Pancreas (tissue), 10 donors: Measurements from ENCODE around the gene MACROD1. TPM values are rescaled to one million over a fixed set of nuclear protein-coding genes. Genes with fewer than 3 reads are reported as not detected.

Experiments
- ATAC-seq, 4 donors: fragments of 200-7000 bp; cut with Tn5 transposase; one replicate each; pipeline versions ENCODE4 v1.8.0 to v1.9.1; 2020; ENCODE audit warnings: mild to moderate bottlenecking in 4 of 4, moderate library complexity in 4 of 4
- DNase-seq, 6 donors: peaks; one replicate each; pipeline ENCODE4 v3.0.0-alpha.2; 2020
- FAIRE-seq: peaks from 2 replicates; lab custom pipeline; 2012; peaks lifted over from hg19 to GRCh38; lab: Jason Lieb, UNC
- H3K27ac ChIP-seq, 4 donors: fragments of 200-600 bp; sonication (generic); 1 replicate in 3 of 4; 2 replicates in 1 of 4; pipeline versions ENCODE4 v1.5.0 to v1.8.0; 2020
- H3K27me3 ChIP-seq, 4 donors: fragments of 200-600 bp; one replicate each; pipeline ENCODE4 v1.8.0; 2021
- H3K36me3 ChIP-seq, 3 donors: fragments of 200-600 bp; sonication (generic) in 1 of 3; one replicate each; pipeline versions ENCODE4 v1.5.0 to v1.8.0; 2020 to 2021
- H3K4me1 ChIP-seq, 3 donors: fragments of 200-600 bp; one replicate each; pipeline ENCODE4 v1.8.0; 2021
- H3K4me3 ChIP-seq, 4 donors: fragments of 200-600 bp; sonication (generic) in 2 of 4; one replicate each; pipeline versions ENCODE4 v1.5.0 to v1.8.0; 2020 to 2021
- H3K9me3 ChIP-seq, 4 donors: fragments of 200-600 bp; one replicate each; pipeline ENCODE4 v1.8.0; 2021
- WGBS, 2 donors: extraction: QIAGEN DNeasy Blood & Tissue Kit; methylation state at CpG; one replicate each; pipeline ENCODE4 v1.1.7; 2013; 5-methylcytosine and 5-hydroxymethylcytosine counted together
- intact Hi-C, 3 donors: fragments of 100-400 bp; cut with DNase I; formaldehyde crosslinking; loops; one replicate each; pipeline versions ENCODE4 v1.11.1 to v1.14.2; 2022
- polyA plus RNA-seq, 2 donors: library from polyadenylated mRNA; stranded (reverse); fragments of 200-250 nt; gene quantifications; one replicate each; pipeline ENCODE4 v1.2.3, GENCODE V29; 2013
- total RNA-seq, 6 donors: library from RNA; stranded (reverse); fragmentation: NEBNext Ultra II Directional in 4 of 6; extraction: Animal tissue kit (Norgen Biotek cat#: 25700) in 4 of 6; gene quantifications; one replicate each; pipeline versions ENCODE4 v1.2.1 to v1.2.4, GENCODE V29; 2021 to 2023
- TF ChIP-seq, protein P1 (sequence below), 4 donors: fragments of 200-600 bp; sonication (generic) in 3 of 4; IDR thresholded peaks; one replicate each; pipeline versions ENCODE4 v1.5.0 to v1.8.0; 2021; ENCODE audit warnings: antibody characterized with exemption in 4 of 4
- donor health status: healthy with polysubstance abuse.
- donor health status: DM: no; HTN: no; CAD: no; lungs with moderate emphysema.
- donor health status: DM: no; HTN: no; CAD: no.
- donor health status: control.
- donor health status: control.
- donor health status: Bipolar disorder and iron deficiency.
- donor health status: DM: yes; HTN: yes; CAD: no.
- donor health status: DM: no; HTN: no; CAD: no.
- donor health status: DM: no; HTN: no; CAD: no.
- donor health status: DM: yes; HTN: yes; CAD: no.

Gene MACROD1
- total and polyA plus RNA-seq, 8 donors: 26.0 to 126 (median 34.8) TPM

DNA sequence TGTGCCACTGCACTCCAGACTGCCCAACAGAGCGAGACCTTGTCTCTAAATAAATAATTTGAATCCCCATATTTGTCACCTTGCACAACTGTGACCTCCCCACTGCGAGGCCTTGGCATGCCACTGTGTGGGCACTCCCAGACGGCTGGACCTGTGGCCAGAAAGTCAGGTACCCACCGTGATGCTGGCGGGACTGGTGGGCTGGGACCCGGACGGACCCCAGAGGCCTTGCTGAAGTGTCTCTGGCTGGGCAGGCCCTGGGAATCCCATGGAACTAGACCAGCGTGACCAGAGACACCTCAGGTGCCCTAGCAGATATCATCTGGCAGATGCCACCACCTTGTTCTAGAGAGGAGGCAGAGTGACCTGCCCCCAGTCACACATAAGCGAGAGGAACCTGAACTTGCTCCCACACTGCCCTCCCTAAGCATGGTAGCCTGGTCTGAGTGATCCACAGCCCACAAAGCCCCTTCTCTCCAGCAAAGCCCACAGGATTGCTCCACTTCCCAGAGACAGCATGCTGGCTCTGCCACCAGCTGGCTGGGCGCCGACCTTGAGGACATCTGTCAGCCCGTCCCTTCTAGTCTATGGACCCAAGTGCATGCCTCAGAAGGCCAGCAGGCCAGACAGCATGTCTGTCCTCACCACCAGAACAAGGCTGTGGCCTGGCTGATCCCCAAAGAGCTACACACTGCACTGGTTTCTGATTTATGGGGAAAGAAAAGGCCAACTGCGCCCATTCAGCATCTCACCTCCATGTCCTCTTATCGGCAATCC, 9.5 kb downstream of the MACROD1 start:
- no peak for DNase-seq
- Histone ChIP-seq H3K4me1 (peaks cover 0 to 4% (median 0%) of the 10 kb centered on the region in 3 donors), H3K27ac (no peak overlapping the region), H3K4me3 (no peak overlapping the region), H3K36me3 (no peaks in the 10 kb centered on the region), H3K9me3 (no peaks in the 10 kb centered on the region), H3K27me3 (no peaks in the 10 kb centered on the region)
- TF ChIP-seq, protein P1, sequence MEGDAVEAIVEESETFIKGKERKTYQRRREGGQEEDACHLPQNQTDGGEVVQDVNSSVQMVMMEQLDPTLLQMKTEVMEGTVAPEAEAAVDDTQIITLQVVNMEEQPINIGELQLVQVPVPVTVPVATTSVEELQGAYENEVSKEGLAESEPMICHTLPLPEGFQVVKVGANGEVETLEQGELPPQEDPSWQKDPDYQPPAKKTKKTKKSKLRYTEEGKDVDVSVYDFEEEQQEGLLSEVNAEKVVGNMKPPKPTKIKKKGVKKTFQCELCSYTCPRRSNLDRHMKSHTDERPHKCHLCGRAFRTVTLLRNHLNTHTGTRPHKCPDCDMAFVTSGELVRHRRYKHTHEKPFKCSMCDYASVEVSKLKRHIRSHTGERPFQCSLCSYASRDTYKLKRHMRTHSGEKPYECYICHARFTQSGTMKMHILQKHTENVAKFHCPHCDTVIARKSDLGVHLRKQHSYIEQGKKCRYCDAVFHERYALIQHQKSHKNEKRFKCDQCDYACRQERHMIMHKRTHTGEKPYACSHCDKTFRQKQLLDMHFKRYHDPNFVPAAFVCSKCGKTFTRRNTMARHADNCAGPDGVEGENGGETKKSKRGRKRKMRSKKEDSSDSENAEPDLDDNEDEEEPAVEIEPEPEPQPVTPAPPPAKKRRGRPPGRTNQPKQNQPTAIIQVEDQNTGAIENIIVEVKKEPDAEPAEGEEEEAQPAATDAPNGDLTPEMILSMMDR (IDR thresholded peaks at IDR 0.05): no peak
- no peak for ATAC-seq
- intact Hi-C loops: loop anchor here in 1 of 3 donors (10.0 kb wide), 1 partner anchor 332 kb away; no protein-coding TSS in a partner anchor
- FAIRE-seq: no peak
- WGBS, 2 donors: 82 to 85% methylated on average over 14 of the region's 14 CpGs

DNA sequence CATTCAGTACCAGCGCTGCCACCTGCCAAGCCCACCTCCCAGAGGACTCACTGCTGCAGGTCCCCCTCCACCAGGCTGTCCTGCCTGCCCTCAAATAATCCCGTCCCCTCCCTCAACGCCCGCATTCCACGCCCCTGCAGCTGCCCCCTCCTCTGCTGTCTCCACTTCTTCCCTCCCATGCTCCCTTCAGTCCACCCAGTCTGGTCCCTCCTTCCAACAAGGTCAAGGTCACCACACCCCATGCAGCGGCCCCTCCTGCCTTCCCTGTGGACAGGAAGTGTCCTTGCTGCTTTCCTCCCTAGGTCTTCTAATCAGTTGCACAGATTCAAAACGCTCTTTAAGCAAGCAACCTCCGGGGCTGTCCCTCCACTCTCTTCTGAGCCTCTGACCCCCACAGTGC, 12.1 kb downstream of the MACROD1 start:
- Histone ChIP-seq H3K36me3 (no peaks in the 10 kb centered on the region), H3K4me3 (no peak overlapping the region), H3K27me3 (no peaks in the 10 kb centered on the region), H3K27ac (no peak overlapping the region), H3K4me1 (peaks cover 8 to 19% (median 14%) of the 10 kb centered on the region in 3 donors), H3K9me3 (no peaks in the 10 kb centered on the region)
- WGBS, 2 donors: 44 to 53% methylated on average over 8 of the region's 8 CpGs
- intact Hi-C loops: loop anchor here in 2 of 3 donors (5.0 to 10.0 kb wide), 2 partner anchors 152 to 329 kb away; no protein-coding TSS in a partner anchor
- FAIRE-seq: no peak
- TF ChIP-seq, protein P1 (IDR thresholded peaks at IDR 0.05): no peak
- no peak for ATAC-seq
- DNase-seq: no peak

DNA sequence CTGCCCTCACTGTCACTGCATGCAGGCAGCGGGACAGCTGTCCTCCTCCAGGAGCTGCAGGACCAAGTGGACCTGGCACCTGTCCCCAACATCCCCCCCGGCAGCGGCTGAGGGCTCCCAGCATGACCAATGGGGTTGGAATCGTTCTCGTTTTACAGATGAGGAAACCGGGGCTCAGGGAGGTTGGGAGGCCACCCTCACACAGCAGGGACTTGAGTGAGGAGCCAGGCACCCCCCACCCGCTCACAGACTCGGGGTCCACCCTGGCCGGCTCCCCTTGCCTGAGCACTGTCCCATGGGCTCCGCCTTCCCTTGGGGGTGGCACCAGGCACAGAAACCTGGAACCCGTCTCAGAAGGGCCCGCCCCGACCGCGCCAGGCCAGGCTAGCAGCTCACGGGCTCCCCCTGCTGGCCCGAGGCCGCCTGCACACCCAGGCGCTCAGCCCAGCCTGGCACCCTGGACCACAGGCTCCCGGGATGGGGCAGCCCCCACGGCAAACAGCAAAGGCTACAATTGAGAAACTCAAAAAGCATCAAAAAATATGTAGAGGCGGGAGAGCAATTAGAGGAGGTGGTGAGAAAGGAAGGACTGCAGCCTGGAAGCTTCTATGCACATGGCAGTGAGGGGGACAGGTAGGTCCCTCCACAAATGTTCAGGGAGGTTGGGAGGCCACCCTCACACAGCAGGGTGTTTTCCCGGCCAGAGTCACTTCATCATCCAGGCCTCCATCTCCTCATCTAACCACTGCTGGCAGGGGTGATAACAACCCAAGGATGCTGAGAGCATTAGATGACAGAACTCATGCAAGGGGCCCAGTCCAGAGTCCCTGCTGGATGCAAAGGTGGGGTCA, 12.8 kb downstream of the MACROD1 start:
- ATAC-seq (peak; percentile 65 to 87 (median 80)), FAIRE-seq (no peak), DNase-seq (peak; percentile 38 to 90 (median 74))
- no peaks in the 10 kb centered on the region for H3K36me3 ChIP-seq
- TF ChIP-seq, protein P1 (IDR thresholded peaks at IDR 0.05): peak; percentile 98 to 100 (median 99)
- intact Hi-C loops: loop anchor here in 2 of 3 donors (5.0 to 10.0 kb wide), 2 partner anchors 151 to 328 kb away; no protein-coding TSS in a partner anchor
- no peak overlapping the region for H3K27ac ChIP-seq
- H3K4me3 ChIP-seq: no peak overlapping the region
- peaks cover 14 to 19% (median 14%) of the 10 kb centered on the region in 3 donors for H3K4me1 ChIP-seq
- no peaks in the 10 kb centered on the region for H3K9me3 ChIP-seq
- H3K27me3 ChIP-seq: no peaks in the 10 kb centered on the region
- WGBS, 2 donors: 17 to 18% methylated on average over 23 of the region's 23 CpGs

DNA sequence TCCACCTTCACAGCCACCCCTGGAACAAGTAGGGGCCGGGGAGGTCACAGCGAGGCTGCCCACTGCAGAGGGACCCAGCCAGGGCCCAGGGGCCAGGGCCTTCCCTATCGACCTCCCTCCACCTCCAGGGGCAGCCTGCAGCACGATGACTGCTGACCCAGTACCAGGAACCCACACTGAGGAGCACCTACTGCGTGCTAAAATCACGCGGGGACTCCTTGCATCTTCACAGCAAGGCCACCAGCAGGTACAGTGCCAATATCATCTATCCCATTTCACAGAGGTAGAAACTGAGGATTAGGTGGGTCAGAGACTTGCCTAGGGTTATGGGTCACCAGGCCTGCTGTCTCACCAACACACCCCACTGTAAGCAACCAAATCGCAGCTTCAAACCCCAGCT, 14.6 kb downstream of the MACROD1 start:
- no peaks in the 10 kb centered on the region for H3K36me3 ChIP-seq
- DNase-seq: no peak
- H3K27me3 ChIP-seq: no peaks in the 10 kb centered on the region
- H3K27ac ChIP-seq: peak overlapping the region in 1 of 4 donors; percentile 39
- H3K9me3 ChIP-seq: no peaks in the 10 kb centered on the region
- no peak for FAIRE-seq
- intact Hi-C loops: loop anchor here in 2 of 3 donors (5.0 to 10.0 kb wide), 2 partner anchors 149 to 327 kb away; no protein-coding TSS in a partner anchor
- TF ChIP-seq, protein P1 (IDR thresholded peaks at IDR 0.05): no peak
- WGBS, 2 donors: 85 to 89% methylated on average over 8 of the region's 8 CpGs
- no peak for ATAC-seq
- H3K4me3 ChIP-seq: no peak overlapping the region
- H3K4me1 ChIP-seq: peaks cover 14 to 19% (median 14%) of the 10 kb centered on the region in 3 donors
